H9 (cell line): ENCODE results near the gene MRGPRF. TPM values are rescaled to one million over a fixed set of nuclear protein-coding genes. Genes with fewer than 3 reads are reported as not detected.
A peak's percentile ranks its signal among the peaks of the same experiment; 100 is the strongest.

Experiments
- DNase-seq: peaks from one replicate; pipeline ENCODE4 v3.0.0-alpha.2; 2017
- H2AFZ ChIP-seq: one replicate; pipeline ENCODE4 v1.6.1; 2013; ENCODE audit warnings: mild to moderate bottlenecking, low read length, control low read depth, moderate library complexity
- H2AK5ac ChIP-seq: 2 replicates; pipeline ENCODE4 v1.6.1; 2013; ENCODE audit warnings: low read length, control low read depth, mixed read lengths; ENCODE audit not compliant: insufficient read length
- H2BK120ac ChIP-seq: one replicate; pipeline ENCODE4 v1.6.1; 2013; ENCODE audit warnings: low read depth, mild to moderate bottlenecking, low read length, control low read depth, inconsistent platforms; ENCODE audit not compliant: poor library complexity, severe bottlenecking
- H2BK12ac ChIP-seq: 2 replicates; pipeline ENCODE4 v1.6.1; 2013; ENCODE audit warnings: low read length, control low read depth, mixed read lengths, low read depth; ENCODE audit not compliant: insufficient read length
- H2BK15ac ChIP-seq: 2 replicates; pipeline ENCODE4 v1.6.1; 2013; ENCODE audit warnings: low read depth, low read length, control low read depth
- H2BK20ac ChIP-seq: one replicate; pipeline ENCODE4 v1.6.1; 2013; ENCODE audit warnings: low read depth, mild to moderate bottlenecking, low read length, control low read depth, inconsistent platforms; ENCODE audit not compliant: poor library complexity, severe bottlenecking
- H2BK5ac ChIP-seq: 2 replicates; pipeline ENCODE4 v1.6.1; 2013; ENCODE audit warnings: low read length, control low read depth, mixed read lengths; ENCODE audit not compliant: insufficient read length
- H3K14ac ChIP-seq: 2 replicates; pipeline ENCODE4 v1.6.1; 2013; ENCODE audit warnings: low read length, control low read depth; ENCODE audit not compliant: insufficient read depth
- H3K18ac ChIP-seq: 2 replicates; pipeline ENCODE4 v1.6.1; 2013; ENCODE audit warnings: low read depth, mild to moderate bottlenecking, mixed read lengths, low read length, control low read depth; ENCODE audit not compliant: insufficient read length
- H3K23ac ChIP-seq: 2 replicates; pipeline ENCODE4 v1.6.1; 2013; ENCODE audit warnings: low read length, control low read depth, mixed read lengths, low read depth; ENCODE audit not compliant: insufficient read length
- H3K23me2 ChIP-seq: 2 replicates; pipeline ENCODE4 v1.6.1; 2013; ENCODE audit warnings: low read depth, mild to moderate bottlenecking, mixed read lengths, low read length, control low read depth; ENCODE audit not compliant: insufficient read length, poor library complexity, severe bottlenecking
- H3K27ac ChIP-seq: 2 replicates; pipeline ENCODE4 v1.5.1; 2013; ENCODE audit warnings: low read length, control low read depth, mixed read lengths, low read depth; ENCODE audit not compliant: insufficient read length
- H3K27me3 ChIP-seq: 2 replicates; pipeline ENCODE4 v1.6.1; 2013; ENCODE audit warnings: low read length, control low read depth, inconsistent platforms; ENCODE audit not compliant: insufficient read depth
- H3K4ac ChIP-seq: 2 replicates; pipeline ENCODE4 v1.6.1; 2013; ENCODE audit warnings: low read depth, mild to moderate bottlenecking, control low read depth, inconsistent platforms, low read length, moderate library complexity
- H3K4me1 ChIP-seq: 2 replicates; pipeline ENCODE4 v1.6.1; 2013; ENCODE audit warnings: low read length, control low read depth, inconsistent platforms; ENCODE audit not compliant: insufficient read depth
- H3K4me2 ChIP-seq: 2 replicates; pipeline ENCODE4 v1.6.1; 2013; ENCODE audit warnings: low read length, control low read depth, mixed read lengths; ENCODE audit not compliant: insufficient read length, insufficient read depth
- H3K56ac ChIP-seq: 2 replicates; pipeline ENCODE4 v1.6.1; 2013; ENCODE audit warnings: low read depth, mild to moderate bottlenecking, mixed read lengths, low read length, control low read depth; ENCODE audit not compliant: insufficient read length
- H3K79me1 ChIP-seq: 2 replicates; pipeline ENCODE4 v1.6.1; 2013; ENCODE audit warnings: low read depth, mild to moderate bottlenecking, moderate library complexity, low read length, control low read depth, inconsistent platforms; ENCODE audit not compliant: insufficient read depth, poor library complexity, severe bottlenecking
- H3K79me2 ChIP-seq: 2 replicates; pipeline ENCODE4 v1.6.1; 2013; ENCODE audit warnings: low read length, control low read depth, inconsistent platforms; ENCODE audit not compliant: insufficient read depth
- H3K9ac ChIP-seq: 2 replicates; pipeline ENCODE4 v1.6.1; 2013; ENCODE audit warnings: low read length, control low read depth, mixed read lengths; ENCODE audit not compliant: insufficient read length; ENCODE audit errors: extremely low read depth
- H3K9me3 ChIP-seq: one replicate; pipeline ENCODE4 v1.6.1; 2013; ENCODE audit warnings: low read depth, low read length, inconsistent platforms; ENCODE audit not compliant: control insufficient read depth
- H3T11ph ChIP-seq: one replicate; pipeline ENCODE4 v1.6.1; 2013; ENCODE audit warnings: mild to moderate bottlenecking, low read length, control low read depth, inconsistent platforms
- H4K20me1 ChIP-seq: one replicate; pipeline ENCODE4 v1.6.1; 2013; ENCODE audit not compliant: control insufficient read depth, insufficient read length, insufficient read depth
- H4K5ac ChIP-seq: 2 replicates; pipeline ENCODE4 v1.6.1; 2013; ENCODE audit warnings: low read depth, mild to moderate bottlenecking, mixed read lengths, low read length, control low read depth; ENCODE audit not compliant: insufficient read length
- H4K8ac ChIP-seq: replicated peaks from 2 replicates; pipeline ENCODE4 v1.6.1; 2013; ENCODE audit warnings: low read length, control low read depth, mixed read lengths, low read depth; ENCODE audit not compliant: insufficient read length
- H4K91ac ChIP-seq: 2 replicates; pipeline ENCODE4 v1.6.1; 2013; ENCODE audit warnings: low read depth, mild to moderate bottlenecking, moderate library complexity, mixed read lengths, low read length, control low read depth; ENCODE audit not compliant: insufficient read length
- H3K27ac Mint-ChIP-seq, 3 experiments: 2 replicates in 2 of 3; 3 replicates in 1 of 3; pipeline ENCODE4 v1.8.0; 2020 to 2021; ENCODE audit warnings: mixed read lengths in 3 of 3, mild to moderate bottlenecking in 1 of 3, moderate library complexity in 1 of 3
- H3K27me3 Mint-ChIP-seq: 2 replicates; pipeline ENCODE4 v1.8.0; 2021; ENCODE audit warnings: low read depth, mild to moderate bottlenecking, moderate library complexity, mixed read lengths
- H3K36me3 Mint-ChIP-seq, 3 experiments: 2 replicates in 2 of 3; 3 replicates in 1 of 3; pipeline ENCODE4 v1.8.0; 2020 to 2021; ENCODE audit warnings: low read depth in 3 of 3, mixed read lengths in 3 of 3; ENCODE audit not compliant: insufficient read depth in 1 of 3
- H3K4me1 Mint-ChIP-seq, 2 experiments: 2 replicates each; pipeline ENCODE4 v1.8.0; 2020; ENCODE audit warnings: mixed read lengths in 2 of 2
- H3K4me3 Mint-ChIP-seq, 2 experiments: 2 replicates in 1 of 2; 3 replicates in 1 of 2; pipeline ENCODE4 v1.8.0; 2020 to 2021; ENCODE audit warnings: mild to moderate bottlenecking in 2 of 2, mixed read lengths in 2 of 2, moderate library complexity in 1 of 2
- H3K9me3 Mint-ChIP-seq, 2 experiments: 2 replicates in 1 of 2; 3 replicates in 1 of 2; pipeline ENCODE4 v1.8.0; 2020; ENCODE audit warnings: mild to moderate bottlenecking in 2 of 2, mixed read lengths in 2 of 2, moderate library complexity in 1 of 2
- WGBS: extraction: QIAGEN DNeasy Blood & Tissue Kit; methylation state at CpG from one replicate; pipeline ENCODE4 v1.1.7; 2013; ENCODE audit warnings: missing lambda C conversion rate, low lambda C conversion rate, mixed read lengths; ENCODE audit not compliant: insufficient read length; ENCODE audit errors: extremely low coverage; 5-methylcytosine and 5-hydroxymethylcytosine counted together
- total RNA-seq: library from RNA; stranded (reverse); gene quantifications from 2 replicates; pipeline ENCODE4 v1.2.1, GENCODE V29; 2021
- TF ChIP-seq, protein P1 (sequence below): fragments of 200-600 bp; sonication (generic); conservative IDR thresholded peaks from 3 replicates; pipeline ENCODE4 v1.8.0; 2021; ENCODE audit warnings: antibody characterized with exemption, mild to moderate bottlenecking

Gene MRGPRF
- total RNA-seq, 1 experiment from 2014 or later = 4.0 TPM

- H2AK5ac ChIP-seq = no peak overlapping the region
- peaks cover 5 to 7% of the 10 kb centered on the region in 2 experiments for H3K9me3 Mint-ChIP-seq
- H3K27me3 ChIP-seq = no peaks in the 10 kb centered on the region
- H3K4me1 ChIP-seq = no peaks in the 10 kb centered on the region
- H3K27ac ChIP-seq = no peak overlapping the region
- DNase-seq = peak; percentile 23
- H2AFZ ChIP-seq = no peak overlapping the region
- no peak overlapping the region for H2BK120ac ChIP-seq
- no peak overlapping the region for H4K5ac ChIP-seq
- H3K23ac ChIP-seq = no peak overlapping the region
- H3K4me1 Mint-ChIP-seq = peaks cover 7 to 19% of the 10 kb centered on the region in 2 experiments
- no peak overlapping the region for H2BK15ac ChIP-seq
- no peak overlapping the region for H4K8ac ChIP-seq
- no peak overlapping the region for H2BK12ac ChIP-seq
- no peak overlapping the region for H3K9ac ChIP-seq
- no peak overlapping the region for H3K4me2 ChIP-seq
- TF ChIP-seq, protein P1, sequence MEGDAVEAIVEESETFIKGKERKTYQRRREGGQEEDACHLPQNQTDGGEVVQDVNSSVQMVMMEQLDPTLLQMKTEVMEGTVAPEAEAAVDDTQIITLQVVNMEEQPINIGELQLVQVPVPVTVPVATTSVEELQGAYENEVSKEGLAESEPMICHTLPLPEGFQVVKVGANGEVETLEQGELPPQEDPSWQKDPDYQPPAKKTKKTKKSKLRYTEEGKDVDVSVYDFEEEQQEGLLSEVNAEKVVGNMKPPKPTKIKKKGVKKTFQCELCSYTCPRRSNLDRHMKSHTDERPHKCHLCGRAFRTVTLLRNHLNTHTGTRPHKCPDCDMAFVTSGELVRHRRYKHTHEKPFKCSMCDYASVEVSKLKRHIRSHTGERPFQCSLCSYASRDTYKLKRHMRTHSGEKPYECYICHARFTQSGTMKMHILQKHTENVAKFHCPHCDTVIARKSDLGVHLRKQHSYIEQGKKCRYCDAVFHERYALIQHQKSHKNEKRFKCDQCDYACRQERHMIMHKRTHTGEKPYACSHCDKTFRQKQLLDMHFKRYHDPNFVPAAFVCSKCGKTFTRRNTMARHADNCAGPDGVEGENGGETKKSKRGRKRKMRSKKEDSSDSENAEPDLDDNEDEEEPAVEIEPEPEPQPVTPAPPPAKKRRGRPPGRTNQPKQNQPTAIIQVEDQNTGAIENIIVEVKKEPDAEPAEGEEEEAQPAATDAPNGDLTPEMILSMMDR = no peak
- 0 out of 2 replicates have a peak overlapping the region, but pooled peaks have one; percentile 10 for H3K14ac ChIP-seq
- H3K18ac ChIP-seq = no peak overlapping the region
- no peaks in the 10 kb centered on the region for H3K79me1 ChIP-seq
- H3K4me3 Mint-ChIP-seq = no peak overlapping the region
- no peaks in the 10 kb centered on the region for H4K20me1 ChIP-seq
- H3K79me2 ChIP-seq = no peaks in the 10 kb centered on the region
- WGBS = no CpG with 5 or more reads among the region's 15 CpGs
- no peaks in the 10 kb centered on the region for H3K23me2 ChIP-seq
- no peaks in the 10 kb centered on the region for H3K9me3 ChIP-seq
- no peak overlapping the region for H3T11ph ChIP-seq
- no peaks in the 10 kb centered on the region for H3K27me3 Mint-ChIP-seq
- no peak overlapping the region for H2BK5ac ChIP-seq
- H4K91ac ChIP-seq = no peak overlapping the region
- no peak overlapping the region for H2BK20ac ChIP-seq
- H3K4ac ChIP-seq = no peak overlapping the region
- no peak overlapping the region for H3K27ac Mint-ChIP-seq
- H3K56ac ChIP-seq = no peak overlapping the region
- peaks cover 0 to 8% (median 0%) of the 10 kb centered on the region in 3 experiments; a peak in 2 of 7 replicates for H3K36me3 Mint-ChIP-seq
Observed at GRCh38 chr11:68978931-68979594, 34.0 kb downstream of the MRGPRF start.
